HepG2 (cell line): ENCODE data around the gene SUSD3. TPM values are rescaled to one million over a fixed set of nuclear protein-coding genes. Genes with fewer than 3 reads are reported as not detected.

ENCODE experiments used
- ARID2 ChIP-seq: sonication (generic); formaldehyde crosslinking; IDR thresholded peaks from 2 replicates; pipeline ENCODE4 v1.8.1; 2022; ENCODE audit warnings: mild to moderate bottlenecking, missing genetic modification reagents, borderline replicate concordance
- DNMT3B ChIP-seq: conservative IDR thresholded peaks from 2 replicates; pipeline ENCODE4 v1.6.1; 2016; ENCODE audit warnings: missing biosample characterization, control low read depth
- HMGXB3 ChIP-seq: sonication (generic); formaldehyde crosslinking; IDR thresholded peaks from 2 replicates; pipeline ENCODE4 v1.4.0; 2020; ENCODE audit warnings: missing genetic modification reagents, borderline replicate concordance
- HNRNPK ChIP-seq: fragments of 200-400 bp; formaldehyde crosslinking; IDR thresholded peaks from 2 replicates; pipeline ENCODE4 v1.6.1; 2018; ENCODE audit warnings: low read length, low read depth, moderate library complexity, mild to moderate bottlenecking; ENCODE audit not compliant: poor library complexity, severe bottlenecking
- IKZF5 ChIP-seq: IDR thresholded peaks from 2 replicates; pipeline ENCODE4 v1.6.1; 2018; ENCODE audit warnings: missing genetic modification reagents, mild to moderate bottlenecking, missing compliant biosample characterization
- MAZ ChIP-seq, 2 experiments: sonication (generic) in 1 of 2; formaldehyde crosslinking in 1 of 2; IDR thresholded peaks; 2 replicates each; pipeline versions ENCODE4 v1.5.0 to v1.6.1; 2012 to 2020; ENCODE audit warnings: low read depth in 2 of 2, mild to moderate bottlenecking in 2 of 2, borderline replicate concordance in 1 of 2, improper control_type of control experiment in 1 of 2, low read length in 1 of 2, missing genetic modification reagents in 1 of 2, moderate library complexity in 1 of 2
- PHB2 ChIP-seq: fragments of 450-650 bp; IDR thresholded peaks from 2 replicates; pipeline ENCODE4 v1.6.1; 2018; ENCODE audit not compliant: partially characterized antibody
- SALL1 ChIP-seq: sonication (generic); formaldehyde crosslinking; IDR thresholded peaks from 2 replicates; pipeline ENCODE4 v1.8.0; 2022; ENCODE audit warnings: mild to moderate bottlenecking, missing genetic modification reagents
- SMYD3 ChIP-seq: sonication (generic); formaldehyde crosslinking; IDR thresholded peaks from 2 replicates; pipeline ENCODE4 v1.8.1; 2023; ENCODE audit warnings: mild to moderate bottlenecking, missing genetic modification reagents
- STAT6 ChIP-seq: sonication (generic); formaldehyde crosslinking; IDR thresholded peaks from 2 replicates; pipeline ENCODE4 v1.4.0; 2020; ENCODE audit warnings: missing genetic modification reagents, mild to moderate bottlenecking, borderline replicate concordance
- TFDP2 ChIP-seq: sonication (generic); formaldehyde crosslinking; IDR thresholded peaks from 2 replicates; pipeline ENCODE4 v1.4.0; 2020; ENCODE audit warnings: missing genetic modification reagents
- ZBTB37 ChIP-seq: sonication (generic); formaldehyde crosslinking; IDR thresholded peaks from 2 replicates; pipeline ENCODE4 v1.4.0; 2020; ENCODE audit warnings: mild to moderate bottlenecking, missing genetic modification reagents
- ZNF3 ChIP-seq: IDR thresholded peaks from 2 replicates; pipeline ENCODE4 v1.7.0; 2017; ENCODE audit warnings: inconsistent platforms
- ZXDC ChIP-seq: sonication (generic); formaldehyde crosslinking; IDR thresholded peaks from 2 replicates; pipeline ENCODE4 v1.5.0; 2020; ENCODE audit warnings: mild to moderate bottlenecking, missing genetic modification reagents
- polyA plus RNA-seq, 8 experiments: library from polyadenylated mRNA; depleted of rRNA in 3 of 8; stranded (reverse) in 7 of 8; unstranded in 1 of 8; fragments of >200 nt; fragmentation: Illumina TruSeq in 4 of 8; extraction: Trizol in 4 of 8; gene quantifications; 2 replicates each; pipeline versions ENCODE4 v1.2.1 to v1.2.3, GENCODE V29; 2011 to 2016; ENCODE audit warnings: low read depth in 4 of 8, missing spikeins in 1 of 8, mixed read lengths in 1 of 8; ENCODE audit not compliant: insufficient read depth in 1 of 8
- total RNA-seq, 5 experiments: library from RNA; depleted of rRNA; stranded (reverse); fragments of >200 nt; fragmentation: Illumina TruSeq; extraction: Trizol; gene quantifications; 2 replicates each; pipeline ENCODE4 v1.2.3, GENCODE V29; 2016; ENCODE audit warnings: low read depth in 1 of 5

SUSD3 gene
- total and polyA plus RNA-seq, 2 of the 13 experiments (the other 11 are each of a cell fraction or from before 2014, with no cell fraction given) = 7.0 to 9.1 TPM

GRCh38 chr9:93126825-93127368, 68.4 kb downstream of the SUSD3 start (continued):
- TF ChIP-seq TFDP2 (CRISPR knock-in tag) = no peak
- TF ChIP-seq ZXDC (CRISPR knock-in tag) = no peak
- no peak for TF ChIP-seq ZBTB37 (CRISPR knock-in tag)
- TF ChIP-seq ZNF3 = no peak
- TF ChIP-seq SALL1 (CRISPR knock-in tag) = peak; percentile 79
- TF ChIP-seq HNRNPK = no peak
- no peak for TF ChIP-seq STAT6 (CRISPR knock-in tag)
- no peak for TF ChIP-seq PHB2
- no peak for TF ChIP-seq ARID2 (CRISPR knock-in tag)
- TF ChIP-seq HMGXB3 (CRISPR knock-in tag) = no peak
- TF ChIP-seq IKZF5 = no peak
- TF ChIP-seq MAZ (IDR thresholded peaks at IDR 0.05; ENCODE audit: borderline replicate concordance, low read depth, low read length) = peak; percentile 73; the same call in 1 of the 2 replicates
- peak; percentile 80 for TF ChIP-seq MAZ (CRISPR knock-in tag; IDR thresholded peaks at IDR 0.05; ENCODE audit: low read depth)
- no peak for TF ChIP-seq SMYD3 (CRISPR knock-in tag)
- TF ChIP-seq DNMT3B (CRISPR knock-in tag) = no peak
